Adrenal gland (tissue), 12 donors: ENCODE measurements around the gene TRIAP1. TPM values are rescaled to one million over a fixed set of nuclear protein-coding genes. Genes with fewer than 3 reads are reported as not detected.
A peak's percentile ranks its signal among the peaks of the same experiment; 100 is the strongest.

Source experiments
- DNase-seq, 7 donors: peaks; one replicate each; pipeline ENCODE4 v3.0.0-alpha.2; 2019 to 2020
- H3K27ac ChIP-seq, 5 donors: fragments of 200-600 bp; sonication (generic) in 4 of 5; 1 replicate in 3 of 5; 2 replicates in 2 of 5; pipeline versions ENCODE4 v1.5.1 to v1.8.0; 2016 to 2020; ENCODE audit warnings: mild to moderate bottlenecking in 1 of 5
- H3K27me3 ChIP-seq: fragments of 200-600 bp; 2 replicates; pipeline ENCODE4 v1.8.0; 2021
- H3K36me3 ChIP-seq, 2 donors: fragments of 200-600 bp; replicated peaks in 1 of 2; 1 replicate in 1 of 2; 2 replicates in 1 of 2; pipeline versions ENCODE4 v1.5.1 to v1.8.0; 2018 to 2022
- H3K4me1 ChIP-seq, 2 donors: fragments of 200-600 bp; replicated peaks in 1 of 2; 1 replicate in 1 of 2; 2 replicates in 1 of 2; pipeline versions ENCODE4 v1.5.1 to v1.8.0; 2018 to 2021
- H3K4me3 ChIP-seq, 4 donors: fragments of 200-600 bp; sonication (generic) in 3 of 4; one replicate each; pipeline ENCODE4 v1.5.1; 2016 to 2018
- H3K9me3 ChIP-seq, 3 donors: fragments of 200-600 bp; sonication (generic) in 1 of 3; replicated peaks in 1 of 3; 1 replicate in 2 of 3; 2 replicates in 1 of 3; pipeline versions ENCODE4 v1.5.1 to v1.8.0; 2016 to 2021
- CTCF ChIP-seq, 6 experiments: fragments of 450-650 bp in 4 of 6; fragments of 200-600 bp in 2 of 6; sonication (generic) in 1 of 6; IDR thresholded peaks; 1 replicate in 5 of 6; 2 replicates in 1 of 6; pipeline versions ENCODE4 v1.5.1 to v1.8.0; 2016 to 2021; ENCODE audit warnings: antibody characterized with exemption in 6 of 6, mild to moderate bottlenecking in 2 of 6, moderate library complexity in 1 of 6
- POLR2A ChIP-seq, 2 donors: fragments of 450-650 bp; IDR thresholded peaks; one replicate each; pipeline ENCODE4 v1.6.1; 2017; ENCODE audit warnings: antibody characterized with exemption in 2 of 2, mild to moderate bottlenecking in 2 of 2, moderate library complexity in 1 of 2
- WGBS, 4 donors: extraction: QIAGEN DNeasy Blood & Tissue Kit in 2 of 4; methylation state at CpG; one replicate each; pipeline versions ENCODE4 v1.1.5 to v1.1.7; 2013 to 2017; 5-methylcytosine and 5-hydroxymethylcytosine counted together
- intact Hi-C, 2 donors: fragments of 100-400 bp; cut with DNase I; formaldehyde crosslinking; loops; one replicate each; pipeline versions ENCODE4 v1.14.1 to v1.15.0; 2022 to 2023
- polyA plus RNA-seq, 3 donors: library from polyadenylated mRNA; stranded (reverse); fragments of 200-250 nt in 2 of 3; fragments of 350-450 nt in 1 of 3; fragmentation: Illumina TruSeq in 1 of 3; extraction: RNeasy Lipid Tissue Mini Kit (QIAGEN cat#74804) in 1 of 3; gene quantifications; one replicate each; pipeline ENCODE4 v1.2.3, GENCODE V29; 2013 to 2014
- total RNA-seq, 9 donors: library from RNA; depleted of rRNA in 4 of 9; stranded (reverse); fragments of >200 nt in 4 of 9; fragments of 120-200 nt in 1 of 9; fragmentation: NEBNext Ultra II Directional in 1 of 9; extraction: Animal tissue kit (Norgen Biotek cat#: 25700) in 1 of 9; gene quantifications; one replicate each; pipeline versions ENCODE4 v1.1.0 to v1.2.4, GENCODE V29; 2013 to 2023
- donor health status: healthy with polysubstance abuse.
- donor health status: Bipolar disorder and iron deficiency.
- donor health status: DM: yes; HTN: yes; CAD: no.
- donor health status: DM: no; HTN: no; CAD: no.
- donor health status: DM: no; HTN: no; CAD: no.
- donor health status: DM: yes; HTN: yes; CAD: no.

Gene TRIAP1
- total and polyA plus RNA-seq, 12 donors = 8.2 to 53.5 (median 19.9) TPM

- H3K36me3 ChIP-seq = no peaks in the 10 kb centered on the region
- DNase-seq = no peak
- no peak overlapping the region for H3K27ac ChIP-seq
- intact Hi-C loops = no loop called here
- TF ChIP-seq CTCF (IDR thresholded peaks at IDR 0.05) (no peak), POLR2A (IDR thresholded peaks at IDR 0.05) (no peak)
- peaks cover 5 to 7% of the 10 kb centered on the region in 2 donors for H3K4me1 ChIP-seq
- H3K9me3 ChIP-seq = no peaks in the 10 kb centered on the region
- 87 to 94% (median 94%) methylated on average over 4 of the region's 4 CpGs for WGBS, 4 donors
- H3K4me3 ChIP-seq = no peak overlapping the region
- H3K27me3 ChIP-seq = no peaks in the 10 kb centered on the region
Observed at GRCh38 chr12:120417917-120418580, 28.1 kb downstream of the TRIAP1 start.

GRCh38 chr12:120416490-120417216, 29.5 kb downstream of the TRIAP1 start:
- no peak overlapping the region for H3K4me3 ChIP-seq
- H3K4me1 ChIP-seq = peaks cover 5 to 7% of the 10 kb centered on the region in 2 donors
- WGBS, 4 donors = 61 to 80% (median 77%) methylated on average over 7 of the region's 7 CpGs
- intact Hi-C loops = no loop called here
- no peak for TF ChIP-seq POLR2A (IDR thresholded peaks at IDR 0.05)
- TF ChIP-seq CTCF (IDR thresholded peaks at IDR 0.05) = no peak
- no peaks in the 10 kb centered on the region for H3K36me3 ChIP-seq
- no peaks in the 10 kb centered on the region for H3K27me3 ChIP-seq
- H3K9me3 ChIP-seq = no peaks in the 10 kb centered on the region
- no peak for DNase-seq
- H3K27ac ChIP-seq = no peak overlapping the region

GRCh38 chr12:120413901-120414695, 32.1 kb downstream of the TRIAP1 start:
- peaks cover 5 to 7% of the 10 kb centered on the region in 2 donors for H3K4me1 ChIP-seq
- peak; percentile 30 to 68 (median 62) for DNase-seq
- peak overlapping the region in 2 of 5 donors; percentile 19 to 73 for H3K27ac ChIP-seq
- TF ChIP-seq POLR2A (IDR thresholded peaks at IDR 0.05) (no peak), CTCF (IDR thresholded peaks at IDR 0.05) (no peak)
- no peaks in the 10 kb centered on the region for H3K36me3 ChIP-seq
- intact Hi-C loops = no loop called here
- WGBS, 4 donors = 31 to 41% (median 36%) methylated on average over 4 to 13 of the region's 13 CpGs
- no peaks in the 10 kb centered on the region for H3K27me3 ChIP-seq
- no peaks in the 10 kb centered on the region for H3K9me3 ChIP-seq
- H3K4me3 ChIP-seq = no peak overlapping the region

- Histone ChIP-seq H3K27me3 (no peaks in the 10 kb centered on the region), H3K4me3 (no peak overlapping the region), H3K4me1 (peaks cover 5 to 7% of the 10 kb centered on the region in 2 donors), H3K36me3 (no peaks in the 10 kb centered on the region), H3K9me3 (no peaks in the 10 kb centered on the region), H3K27ac (no peak overlapping the region)
- intact Hi-C loops = no loop called here
- 78 to 87% (median 84%) methylated on average over 7 of the region's 7 CpGs for WGBS, 4 donors
- no peak for DNase-seq
- TF ChIP-seq POLR2A (IDR thresholded peaks at IDR 0.05) (no peak), CTCF (IDR thresholded peaks at IDR 0.05) (no peak)
Observed at GRCh38 chr12:120412421-120412820, 33.8 kb downstream of the TRIAP1 start.
